ENCODE measurements around the gene RSAD1.

Gene RSAD1

DNA sequence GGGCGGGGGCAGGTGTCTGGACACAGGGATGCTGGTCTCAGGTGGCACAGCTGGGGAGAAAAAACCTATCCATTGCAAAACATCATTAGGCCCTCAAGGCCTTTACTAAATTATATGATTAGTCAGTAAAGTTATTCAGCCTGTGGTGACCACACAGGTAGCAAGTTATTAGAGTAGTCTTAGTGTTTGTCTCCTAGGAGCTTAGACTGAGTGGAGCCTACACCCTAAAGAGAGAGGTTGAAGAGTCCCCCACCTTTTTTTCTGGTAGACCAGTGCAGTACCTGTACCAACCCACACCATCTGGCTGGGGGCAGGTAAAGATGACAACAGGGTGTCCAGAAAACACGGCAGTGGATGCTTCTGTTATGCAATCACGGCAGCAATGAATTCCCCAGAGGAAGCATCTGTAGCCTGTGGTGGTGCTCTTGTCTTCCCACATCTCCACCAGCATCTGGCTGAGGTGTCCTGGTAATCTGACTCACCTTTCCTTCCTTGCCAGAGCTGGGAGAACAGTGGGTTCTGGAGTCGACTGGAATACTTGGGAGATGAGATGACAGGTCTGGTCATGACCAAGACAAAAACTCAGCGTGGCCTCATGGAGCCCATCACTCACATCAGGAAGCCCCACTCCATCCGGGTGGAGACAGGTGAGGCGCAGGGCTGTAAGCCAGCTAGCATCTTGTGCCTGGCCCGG, 40.6 kb downstream of the RSAD1 start:
- no peak for DNase-seq (ENCODE audit: low read depth in 2 of 2)

GRCh38 chr17:50520483-50520882, 41.8 kb downstream of the RSAD1 start:
- no peak for DNase-seq (ENCODE audit: low read depth in 2 of 2)

- no peak for DNase-seq (ENCODE audit: low read depth in 2 of 2)
These were observed 42.9 kb downstream of the RSAD1 start for GRCh38 chr17:50521514-50521913.

GRCh38 chr17:50522766-50523165, 44.1 kb downstream of the RSAD1 start:
- no peak for DNase-seq (ENCODE audit: low read depth in 2 of 2)

DNA sequence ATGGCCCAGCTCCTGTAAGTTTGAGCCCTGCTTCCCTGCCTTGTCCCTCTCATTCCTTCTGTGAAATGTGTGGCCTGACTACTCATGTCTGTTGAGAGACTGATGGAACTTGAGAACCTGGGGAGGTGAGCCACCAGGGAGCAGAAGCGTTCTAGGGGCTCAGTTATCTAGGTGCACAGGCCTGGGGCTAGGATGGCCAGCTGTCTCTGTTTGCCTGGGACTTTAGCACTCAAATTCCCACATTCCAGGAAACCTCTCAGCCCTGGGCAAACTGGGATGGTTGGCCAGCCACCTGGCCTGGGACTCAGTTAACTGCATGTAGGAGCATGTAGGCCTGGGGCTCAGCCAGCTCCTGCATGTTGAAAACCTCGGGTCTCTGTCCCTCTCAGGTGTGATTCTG, 44.5 kb downstream of the RSAD1 start:
- no peak for DNase-seq (ENCODE audit: low read depth in 2 of 2)

- DNase-seq (ENCODE audit: low read depth in 2 of 2), result no peak
These were observed 46.2 kb downstream of the RSAD1 start for GRCh38 chr17:50524838-50525237.

- DNase-seq (ENCODE audit: low read depth in 2 of 2), result no peak
These were observed 48.6 kb downstream of the RSAD1 start for GRCh38 chr17:50527155-50527762.

DNA sequence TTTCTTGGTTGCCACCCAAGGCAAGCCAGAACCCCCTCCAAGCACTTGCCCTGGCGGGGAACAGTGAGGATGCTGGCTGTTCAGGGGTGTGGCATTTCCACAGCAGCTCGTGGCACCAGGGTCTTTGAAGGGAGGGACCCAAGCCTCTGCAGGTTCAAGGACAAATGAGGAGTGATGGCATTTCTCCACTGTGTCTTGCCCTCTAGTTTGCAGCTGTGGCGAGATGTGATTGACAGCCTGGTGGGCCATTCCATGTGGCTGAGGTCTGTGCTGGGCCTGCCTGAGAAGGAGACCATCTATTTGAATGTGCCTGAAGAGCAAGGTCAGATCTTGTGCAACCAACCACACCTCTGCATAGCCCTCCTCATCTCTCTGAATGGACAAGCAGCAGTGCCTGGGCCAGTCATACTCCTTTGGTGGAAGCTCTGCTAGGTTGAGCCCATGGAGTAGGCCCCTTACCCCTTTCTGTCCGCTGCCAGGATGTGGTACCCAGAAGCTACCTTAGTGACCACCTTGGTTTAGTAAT, 49.4 kb downstream of the RSAD1 start:
- no peak for DNase-seq (ENCODE audit: low read depth in 2 of 2)

DNA sequence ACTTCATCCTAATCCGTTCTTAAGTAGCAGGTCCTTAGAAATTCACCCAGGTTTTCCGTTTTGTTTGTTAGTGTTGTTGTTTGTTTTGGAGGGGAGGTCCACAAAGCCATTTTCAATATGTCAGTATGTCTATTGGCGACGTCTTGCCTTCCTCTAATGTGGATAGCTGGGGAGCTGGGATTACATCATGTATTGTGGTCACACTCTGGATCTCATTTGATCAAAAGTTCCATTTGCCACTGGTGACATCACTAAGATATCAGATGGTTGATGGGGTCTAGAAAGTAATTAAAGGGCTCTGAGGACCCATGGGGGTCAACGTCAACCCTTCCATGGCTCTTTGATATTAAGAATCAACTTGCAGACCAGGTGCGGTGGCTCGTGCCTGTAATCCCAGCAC, 51.2 kb downstream of the RSAD1 start:
- DNase-seq (ENCODE audit: low read depth in 2 of 2), result no peak

DNA sequence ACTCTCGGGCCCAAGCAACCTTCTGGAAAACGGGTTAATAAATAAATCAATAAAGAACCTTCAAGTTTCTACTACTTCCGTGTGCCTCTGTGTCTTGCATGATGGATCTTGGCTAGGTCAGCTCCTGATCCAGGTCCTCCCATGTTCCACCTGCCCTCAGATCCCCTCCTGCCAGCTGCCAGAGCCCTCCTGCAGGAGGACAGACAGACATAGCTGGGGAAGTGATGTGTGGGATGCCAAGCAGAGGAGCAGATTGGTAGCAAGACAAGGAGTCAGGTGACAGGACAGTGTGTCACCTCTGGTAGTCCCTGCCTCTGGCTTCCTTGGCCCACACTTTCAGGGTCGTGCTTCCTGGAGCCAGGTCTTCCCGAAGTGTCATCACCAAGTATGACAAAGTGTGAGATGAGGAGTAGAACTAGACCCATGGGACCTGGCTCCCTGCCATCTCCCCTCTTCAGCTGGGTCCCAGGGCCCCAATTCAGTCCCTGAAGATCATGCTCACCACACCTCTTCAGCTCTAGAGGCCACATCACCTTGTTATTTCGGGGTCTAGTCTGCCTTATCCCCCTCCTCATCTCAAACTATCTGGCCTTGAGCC, 52.9 kb downstream of the RSAD1 start:
- DNase-seq (ENCODE audit: low read depth in 2 of 2), result no peak

GRCh38 chr17:50532452-50533024, 53.9 kb downstream of the RSAD1 start, which contains the start of gene EPN3:
Gene EPN3, plus strand, starts transcription at chr17:50532735. Its CDS starts 3,822 bp downstream, at chr17:50536557.
- DNase-seq (ENCODE audit: low read depth in 2 of 2), result no peak

GRCh38 chr17:50533185-50533584, 54.5 kb downstream of the RSAD1 start:
- no peak for DNase-seq (ENCODE audit: low read depth in 2 of 2)

GRCh38 chr17:50533720-50534148, 55.1 kb downstream of the RSAD1 start:
- DNase-seq (ENCODE audit: low read depth in 2 of 2), result no peak

DNA sequence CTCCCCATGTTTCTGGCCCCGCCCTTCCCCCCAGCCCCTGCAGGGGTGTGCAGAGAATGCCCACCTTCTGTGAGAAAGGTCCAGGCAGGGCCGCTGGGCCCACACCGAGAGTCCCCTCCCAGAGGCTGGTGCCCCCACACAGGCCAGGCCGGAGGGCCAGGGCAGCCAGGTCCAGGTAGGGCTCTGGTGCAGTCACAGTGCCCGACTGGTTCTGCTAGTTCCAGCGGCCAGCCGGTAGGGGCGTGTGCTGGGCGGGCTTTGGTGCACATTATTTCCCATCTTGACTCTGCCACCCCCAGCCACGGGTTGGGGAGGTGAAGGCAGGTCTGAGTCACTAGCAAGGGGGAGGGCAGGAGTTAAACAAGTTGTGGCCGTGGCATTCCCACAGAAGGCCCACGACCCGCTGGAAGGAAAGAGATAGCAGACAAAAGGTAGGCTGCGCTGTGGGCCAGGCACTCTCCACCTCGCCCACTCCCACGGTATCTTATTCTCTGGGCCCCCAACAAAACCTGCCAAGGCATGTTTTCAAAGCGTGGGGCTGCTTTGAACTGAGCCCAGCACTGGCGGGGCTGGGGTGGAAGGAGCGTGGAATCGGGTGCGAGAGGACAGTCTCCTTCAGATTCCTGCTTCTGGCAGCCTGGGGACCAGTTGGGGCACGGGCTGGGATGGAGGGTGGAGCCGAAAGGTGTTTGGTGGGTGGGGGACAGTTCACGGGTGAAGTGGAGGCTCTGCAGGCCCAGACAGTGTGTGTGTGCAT, 55.7 kb downstream of the RSAD1 start:
- no peak for DNase-seq (ENCODE audit: low read depth in 2 of 2)

GRCh38 chr17:50534979-50535326, 56.3 kb downstream of the RSAD1 start:
- no peak for DNase-seq (ENCODE audit: low read depth in 2 of 2)

- DNase-seq (ENCODE audit: low read depth in 2 of 2), result no peak
These were observed 56.7 kb downstream of the RSAD1 start for GRCh38 chr17:50535407-50535806.
